Osteoblast (primary cell): ENCODE results near the gene HOXA10. TPM values are rescaled to one million over a fixed set of nuclear protein-coding genes. Genes with fewer than 3 reads are reported as not detected.

Experiments used
- DNase-seq: peaks from one replicate; pipeline ENCODE4 v3.0.0; 2011; ENCODE audit warnings: low spot score, mixed read lengths; ENCODE audit not compliant: insufficient read length; ENCODE audit errors: missing footprints
- H2AFZ ChIP-seq: 2 replicates; pipeline ENCODE4 v1.6.0; 2011; ENCODE audit warnings: mild to moderate bottlenecking, low read length
- H3K27ac ChIP-seq: 2 replicates; pipeline ENCODE4 v1.5.1; 2011; ENCODE audit warnings: mild to moderate bottlenecking, low read depth, low read length, moderate library complexity
- H3K27me3 ChIP-seq: 2 replicates; pipeline ENCODE4 v1.6.0; 2012; ENCODE audit warnings: mild to moderate bottlenecking, control low read depth, inconsistent platforms, low read length, moderate library complexity; ENCODE audit not compliant: insufficient read depth
- H3K36me3 ChIP-seq: 2 replicates; pipeline ENCODE4 v1.5.1; 2011; ENCODE audit warnings: mild to moderate bottlenecking, low read length, control low read depth, moderate library complexity; ENCODE audit not compliant: insufficient read depth
- H3K4me1 ChIP-seq: 2 replicates; pipeline ENCODE4 v1.5.1; 2011; ENCODE audit warnings: mild to moderate bottlenecking, low read length, control low read depth, moderate library complexity; ENCODE audit not compliant: insufficient read depth
- H3K4me2 ChIP-seq: 2 replicates; pipeline ENCODE4 v1.6.0; 2011; ENCODE audit warnings: mild to moderate bottlenecking, low read length; ENCODE audit not compliant: insufficient read depth
- H3K4me3 ChIP-seq: fragments of 200-600 bp; sonication (generic); 3 replicates; pipeline ENCODE4 v1.5.1; 2012; ENCODE audit warnings: mild to moderate bottlenecking, low read length, inconsistent platforms; ENCODE audit not compliant: insufficient read depth
- H3K79me2 ChIP-seq: 2 replicates; pipeline ENCODE4 v1.6.0; 2012; ENCODE audit warnings: mild to moderate bottlenecking, low read length, control low read depth, inconsistent platforms; ENCODE audit not compliant: insufficient read depth
- H3K9me3 ChIP-seq: 2 replicates; pipeline ENCODE4 v1.5.1; 2011; ENCODE audit warnings: low read depth, low read length, control low read depth
- H4K20me1 ChIP-seq: 2 replicates; pipeline ENCODE4 v1.6.0; 2012; ENCODE audit warnings: mild to moderate bottlenecking, low read length, control low read depth; ENCODE audit not compliant: insufficient read depth
- CTCF ChIP-seq: IDR thresholded peaks from 2 replicates; pipeline ENCODE4 v1.5.1; 2011; ENCODE audit warnings: mild to moderate bottlenecking, low read depth, low read length, moderate library complexity; ENCODE audit errors: extremely low read depth
- total RNA-seq: library from RNA; depleted of rRNA; stranded (reverse); fragments of >200 nt; gene quantifications from 2 replicates; pipeline ENCODE4 v1.2.3, GENCODE V29; 2012

Gene HOXA10
- total RNA-seq, 1 donor, result 43.1 TPM

GRCh38 chr7:27179030-27179429, 4.9 kb upstream of the HOXA10 start:
- Histone ChIP-seq H3K27ac (peak overlapping the region; percentile 76), H3K36me3 (peaks cover 8% of the 10 kb centered on the region), H3K4me3 (peak overlapping the region; percentile 75), H3K4me1 (peaks cover 71% of the 10 kb centered on the region), H3K79me2 (peaks cover 98% of the 10 kb centered on the region), H2AFZ (no peak overlapping the region), H3K27me3 (no peaks in the 10 kb centered on the region), H3K4me2 (peak overlapping the region; percentile 99), H3K9me3 (no peaks in the 10 kb centered on the region), H4K20me1 (no peaks in the 10 kb centered on the region)
- DNase-seq, result peak; percentile 88
- no peak for TF ChIP-seq CTCF

- Histone ChIP-seq H3K27me3 (no peaks in the 10 kb centered on the region), H3K79me2 (peaks cover 98% of the 10 kb centered on the region), H3K27ac (peak overlapping the region; percentile 76), H3K9me3 (no peaks in the 10 kb centered on the region), H4K20me1 (no peaks in the 10 kb centered on the region), H3K4me3 (peak overlapping the region; percentile 75), H3K4me1 (peaks cover 71% of the 10 kb centered on the region), H3K36me3 (peaks cover 8% of the 10 kb centered on the region), H3K4me2 (peak overlapping the region; percentile 99), H2AFZ (no peak overlapping the region)
- TF ChIP-seq CTCF, result no peak
- DNase-seq, result peak; percentile 93
Measured at GRCh38 chr7:27178366-27178765, 4.2 kb upstream of the HOXA10 start.

- H3K36me3 ChIP-seq, result peaks cover 8% of the 10 kb centered on the region
- no peak overlapping the region for H2AFZ ChIP-seq
- H3K27ac ChIP-seq, result peak overlapping the region; percentile 76
- H3K27me3 ChIP-seq, result no peaks in the 10 kb centered on the region
- H3K9me3 ChIP-seq, result no peaks in the 10 kb centered on the region
- H3K4me3 ChIP-seq, result peak overlapping the region; percentile 75
- H4K20me1 ChIP-seq, result no peaks in the 10 kb centered on the region
- peaks cover 69% of the 10 kb centered on the region for H3K4me1 ChIP-seq
- no peak for TF ChIP-seq CTCF
- peaks cover 98% of the 10 kb centered on the region for H3K79me2 ChIP-seq
- no peak for DNase-seq
- peak overlapping the region; percentile 99 for H3K4me2 ChIP-seq
Measured at GRCh38 chr7:27177795-27178320, 3.7 kb upstream of the HOXA10 start.

GRCh38 chr7:27176962-27177794, 3.1 kb upstream of the HOXA10 start:
- H2AFZ ChIP-seq, result peak overlapping the region; percentile 20
- peaks cover 62% of the 10 kb centered on the region for H3K4me1 ChIP-seq
- H3K4me3 ChIP-seq, result peak overlapping the region; percentile 75
- H4K20me1 ChIP-seq, result peaks cover 5% of the 10 kb centered on the region
- no peaks in the 10 kb centered on the region for H3K27me3 ChIP-seq
- H3K79me2 ChIP-seq, result peaks cover 98% of the 10 kb centered on the region
- peak overlapping the region; percentile 76 for H3K27ac ChIP-seq
- H3K36me3 ChIP-seq, result peaks cover 3% of the 10 kb centered on the region
- no peaks in the 10 kb centered on the region for H3K9me3 ChIP-seq
- peak; percentile 83 for DNase-seq
- no peak for TF ChIP-seq CTCF
- peak overlapping the region; percentile 99 for H3K4me2 ChIP-seq
